GM10266 (cell line): ENCODE results near the gene PRRC2B.
A peak's percentile ranks its signal among the peaks of the same experiment; 100 is the strongest.
"Not testable (repeated sequence)": the region's sequence is repeated elsewhere in the genome, so short reads cannot be mapped to it uniquely, and the experiment has no call there.

Source experiments
- DNase-seq: peaks from one replicate; pipeline ENCODE4 v3.0.0; 2012; ENCODE audit errors: extremely low spot score
- TF ChIP-seq, protein P1 (sequence below): IDR thresholded peaks from 2 replicates; pipeline ENCODE4 v1.5.1; 2012; ENCODE audit warnings: mild to moderate bottlenecking, low read depth; ENCODE audit not compliant: control insufficient read depth, insufficient read depth; ENCODE audit errors: missing control alignments

The PRRC2B gene

DNA sequence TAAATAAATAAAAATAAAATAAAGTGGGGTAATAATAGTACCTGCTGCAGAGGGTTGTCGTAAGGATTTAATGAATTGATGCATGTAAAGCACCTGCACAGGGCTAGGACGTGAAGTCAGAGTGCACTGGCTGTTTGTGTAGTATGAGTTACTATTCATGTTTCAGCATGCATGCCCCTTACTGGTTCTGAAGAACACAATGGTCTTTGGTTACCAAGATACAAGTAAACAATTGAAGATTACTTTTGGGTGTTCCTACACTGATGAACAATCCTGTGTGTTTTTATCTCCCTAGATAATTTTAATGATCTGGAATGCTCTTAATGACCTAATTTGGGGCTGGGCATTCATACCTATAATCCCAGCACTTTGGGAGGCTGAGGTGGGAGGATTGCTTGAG is 23.2 kb upstream of the PRRC2B start:
- TF ChIP-seq, protein P1, sequence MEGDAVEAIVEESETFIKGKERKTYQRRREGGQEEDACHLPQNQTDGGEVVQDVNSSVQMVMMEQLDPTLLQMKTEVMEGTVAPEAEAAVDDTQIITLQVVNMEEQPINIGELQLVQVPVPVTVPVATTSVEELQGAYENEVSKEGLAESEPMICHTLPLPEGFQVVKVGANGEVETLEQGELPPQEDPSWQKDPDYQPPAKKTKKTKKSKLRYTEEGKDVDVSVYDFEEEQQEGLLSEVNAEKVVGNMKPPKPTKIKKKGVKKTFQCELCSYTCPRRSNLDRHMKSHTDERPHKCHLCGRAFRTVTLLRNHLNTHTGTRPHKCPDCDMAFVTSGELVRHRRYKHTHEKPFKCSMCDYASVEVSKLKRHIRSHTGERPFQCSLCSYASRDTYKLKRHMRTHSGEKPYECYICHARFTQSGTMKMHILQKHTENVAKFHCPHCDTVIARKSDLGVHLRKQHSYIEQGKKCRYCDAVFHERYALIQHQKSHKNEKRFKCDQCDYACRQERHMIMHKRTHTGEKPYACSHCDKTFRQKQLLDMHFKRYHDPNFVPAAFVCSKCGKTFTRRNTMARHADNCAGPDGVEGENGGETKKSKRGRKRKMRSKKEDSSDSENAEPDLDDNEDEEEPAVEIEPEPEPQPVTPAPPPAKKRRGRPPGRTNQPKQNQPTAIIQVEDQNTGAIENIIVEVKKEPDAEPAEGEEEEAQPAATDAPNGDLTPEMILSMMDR: no peak
- DNase-seq: no peak

DNA sequence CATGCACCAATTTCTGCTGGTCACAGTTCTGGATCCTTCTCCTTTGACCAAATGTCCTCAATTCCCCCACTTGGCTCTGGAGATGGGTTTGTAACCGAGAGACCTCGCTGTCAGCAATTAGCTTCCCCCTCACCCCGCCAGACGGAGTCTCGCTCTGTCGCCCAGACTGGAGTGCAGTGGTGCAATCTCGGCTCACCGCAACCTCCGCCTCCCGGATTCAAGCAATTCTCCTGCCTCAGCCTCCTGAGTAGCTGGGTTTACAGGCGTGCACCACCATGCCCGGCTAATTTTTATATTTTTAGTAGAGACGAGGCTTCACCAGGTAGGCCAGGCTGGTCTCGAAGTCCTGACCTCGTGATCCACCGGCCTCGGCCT is 21.3 kb upstream of the PRRC2B start:
- DNase-seq: not testable (repeated sequence)

DNA sequence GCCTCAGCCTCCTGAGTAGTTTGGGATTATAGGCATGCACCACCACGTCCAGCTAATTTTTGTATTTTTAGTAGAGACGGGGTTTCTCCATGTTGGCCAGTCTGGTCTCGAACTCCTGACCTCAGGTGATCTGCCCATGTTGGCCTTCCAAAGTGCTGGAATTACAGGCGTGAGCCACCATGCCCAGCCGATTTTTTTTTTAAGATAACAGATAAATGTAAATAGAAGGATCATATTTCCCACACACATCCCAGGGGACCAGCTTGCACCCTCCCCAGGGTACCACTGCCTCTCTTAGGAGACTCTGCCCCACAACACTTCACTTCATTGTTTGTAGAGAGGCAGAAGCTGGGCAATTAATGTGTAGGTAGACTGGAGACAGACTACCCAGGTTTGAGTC is 19.2 kb upstream of the PRRC2B start:
- not testable (repeated sequence) for DNase-seq

DNA sequence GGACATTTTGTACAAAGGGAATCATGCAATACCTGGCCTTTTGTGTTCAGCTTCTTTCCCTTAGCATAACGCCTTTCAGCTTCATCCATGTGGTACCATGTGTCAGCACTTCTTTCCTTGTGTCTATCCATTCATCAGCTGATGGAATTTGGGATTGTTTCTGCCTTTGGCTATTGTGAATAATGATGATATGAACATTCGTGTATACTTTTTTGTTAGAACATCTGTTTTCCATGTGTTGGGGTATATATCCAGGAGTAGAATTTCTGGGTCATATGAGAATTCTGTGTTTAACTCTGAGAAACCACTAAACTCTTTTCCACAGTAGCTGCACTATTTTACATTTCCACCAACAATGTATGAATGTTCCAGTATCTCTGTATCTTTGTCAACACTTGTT is 14.8 kb upstream of the PRRC2B start:
- DNase-seq: no peak
- TF ChIP-seq, protein P1: no peak

DNA sequence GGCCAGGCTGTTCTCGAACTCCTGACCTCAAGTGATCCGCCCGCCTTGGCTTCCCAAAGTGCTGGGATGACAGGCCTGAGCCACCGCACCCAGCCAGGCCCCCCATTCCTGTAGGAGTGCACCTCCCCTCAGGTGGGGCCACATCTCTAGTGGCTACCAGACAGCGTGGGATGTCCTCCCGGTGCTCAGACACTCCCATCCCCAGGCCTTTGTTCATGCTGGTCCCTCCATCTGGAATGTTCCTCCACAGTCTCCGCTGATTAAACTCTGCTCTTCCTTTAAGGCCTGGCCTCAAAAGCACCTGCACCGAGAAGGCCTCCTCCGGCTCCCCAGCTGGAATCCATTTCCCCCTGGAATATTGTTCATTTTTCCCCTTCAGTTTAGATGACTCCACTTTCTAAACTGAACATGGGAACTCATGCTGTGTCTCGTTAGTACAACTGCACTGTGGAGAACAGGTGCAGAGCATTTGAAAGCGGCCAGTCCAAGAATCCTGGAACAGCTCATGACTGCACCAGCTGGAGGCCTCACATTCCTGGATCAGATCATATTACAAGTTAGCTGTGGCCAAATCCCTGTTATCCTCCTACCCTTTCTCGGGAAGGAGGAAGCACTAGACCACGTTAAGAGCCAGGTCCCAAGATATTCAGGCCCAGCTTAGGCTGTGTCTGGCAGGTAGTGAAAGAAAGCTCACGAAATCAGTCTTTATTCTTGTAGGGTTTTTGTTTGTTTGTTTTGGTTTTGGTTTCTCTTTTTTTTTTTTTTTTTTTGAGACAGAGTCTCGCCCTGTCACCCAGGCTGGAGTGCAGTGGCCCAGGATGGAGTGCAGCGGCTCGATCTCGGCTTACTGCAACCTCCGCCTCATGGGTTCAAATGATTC is 10.8 kb upstream of the PRRC2B start:
- no peak for DNase-seq
- TF ChIP-seq, protein P1: no peak

DNA sequence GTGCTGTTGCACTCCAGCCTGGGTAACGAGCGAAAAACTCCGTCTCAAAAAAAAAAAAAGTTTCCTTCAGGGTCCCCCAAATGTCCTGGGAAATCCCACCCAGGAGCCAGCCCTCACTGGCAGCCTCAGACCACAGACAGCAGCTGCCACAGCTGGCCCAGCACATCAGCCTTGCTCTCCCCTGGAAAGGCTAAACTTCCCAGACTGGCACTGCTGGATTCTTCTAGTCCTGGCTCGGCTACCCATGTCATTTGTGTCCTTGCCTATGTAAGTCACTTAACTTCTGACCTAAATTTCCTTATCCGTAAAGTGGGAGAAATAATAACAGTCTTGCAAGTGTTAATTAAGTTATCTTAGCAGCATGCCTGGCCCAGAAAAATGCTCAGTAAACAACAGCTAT is 8.6 kb upstream of the PRRC2B start:
- no peak for DNase-seq
- TF ChIP-seq, protein P1: no peak

DNA sequence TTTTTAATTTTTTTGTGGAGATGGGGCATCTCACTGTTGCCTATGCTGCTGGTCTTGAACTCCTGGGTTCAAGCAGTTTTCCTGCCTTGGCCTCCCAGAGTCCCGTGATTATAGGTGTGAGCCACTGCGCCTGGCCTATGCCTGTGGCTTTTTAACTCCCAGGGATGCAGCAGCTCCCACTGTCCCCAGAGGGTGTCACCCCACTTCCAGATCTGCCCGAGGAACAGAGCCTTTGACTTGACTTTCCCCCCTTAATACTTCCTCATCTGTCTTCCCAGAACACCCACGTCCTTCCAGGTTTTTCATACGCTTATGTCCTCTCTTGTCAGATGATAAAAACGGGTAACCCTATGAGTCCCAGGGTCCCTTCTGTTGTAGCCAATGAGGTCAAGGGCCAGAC is 7.6 kb upstream of the PRRC2B start:
- no peak for DNase-seq
- TF ChIP-seq, protein P1: peak; percentile 24

DNA sequence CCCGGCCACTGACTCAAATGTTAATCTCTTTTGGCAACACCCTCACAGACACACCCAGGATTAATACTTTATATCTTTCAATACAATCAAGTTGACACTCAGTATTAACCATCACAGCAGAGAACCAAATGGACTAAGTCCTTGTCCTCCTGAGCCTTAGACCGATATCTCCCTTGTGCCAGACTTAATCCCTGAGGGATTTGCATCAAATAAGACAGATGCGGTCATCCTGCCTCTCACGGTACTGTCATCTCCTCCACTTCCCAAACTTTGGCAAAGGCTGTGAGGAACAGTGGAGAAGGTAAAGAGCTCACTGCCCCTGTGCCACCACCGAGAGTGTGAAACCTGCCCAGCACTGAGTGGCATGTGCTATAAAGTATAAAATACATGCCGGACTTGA is 6.5 kb upstream of the PRRC2B start:
- TF ChIP-seq, protein P1: no peak

More for the DNA sequence above, 6.5 kb upstream of the PRRC2B start:
- no peak for DNase-seq
